Measurements from ENCODE around the gene CST9. TPM values are rescaled to one million over a fixed set of nuclear protein-coding genes. Genes with fewer than 3 reads are reported as not detected.

Gene CST9
- total and polyA plus RNA-seq, 5 donors = not detected

- 94% methylated on average over 1 of the region's 1 CpG for WGBS
- DNase-seq (no peak), ATAC-seq (no peak)
- Histone ChIP-seq H3K27ac (ENCODE audit: low read length) (no peak overlapping the region), H3K9me3 (ENCODE audit: control insufficient read depth, low read length) (no peaks in the 10 kb centered on the region), H3K4me1 (ENCODE audit: control insufficient read depth, insufficient read depth, low read length) (no peaks in the 10 kb centered on the region), H3K4me3 (ENCODE audit: low read length) (no peak overlapping the region), H3K27me3 (ENCODE audit: control insufficient read depth, insufficient read depth) (no peaks in the 10 kb centered on the region)
- intact Hi-C loops (cut with DNase I) = no loop called here
Measured at GRCh38 chr20:23645575-23645974, 39.9 kb upstream of the CST9 start.

GRCh38 chr20:23644164-23644563 lies 38.4 kb upstream of the CST9 start:
- Histone ChIP-seq H3K4me3 (ENCODE audit: low read length) (no peak overlapping the region), H3K4me1 (ENCODE audit: control insufficient read depth, insufficient read depth, low read length) (no peaks in the 10 kb centered on the region), H3K27ac (ENCODE audit: low read length) (no peak overlapping the region), H3K27me3 (ENCODE audit: control insufficient read depth, insufficient read depth) (no peaks in the 10 kb centered on the region), H3K9me3 (ENCODE audit: control insufficient read depth, low read length) (no peaks in the 10 kb centered on the region)
- intact Hi-C loops (cut with DNase I) = no loop called here
- DNase-seq = no peak
- 94% methylated on average over 7 of the region's 7 CpGs for WGBS
- no peak for ATAC-seq

GRCh38 chr20:23643659-23644058 lies 37.9 kb upstream of the CST9 start:
- Histone ChIP-seq H3K9me3 (ENCODE audit: control insufficient read depth, low read length) (no peaks in the 10 kb centered on the region), H3K27ac (ENCODE audit: low read length) (no peak overlapping the region), H3K27me3 (ENCODE audit: control insufficient read depth, insufficient read depth) (no peaks in the 10 kb centered on the region), H3K4me3 (ENCODE audit: low read length) (no peak overlapping the region), H3K4me1 (ENCODE audit: control insufficient read depth, insufficient read depth, low read length) (no peaks in the 10 kb centered on the region)
- 77% methylated on average over 6 of the region's 6 CpGs for whole genome bisulfite sequencing
- intact Hi-C loops (cut with DNase I) = no loop called here
- ATAC-seq (no peak), DNase-seq (peak in 1 of 3 donors; percentile 43)

GRCh38 chr20:23641936-23642751 lies 36.4 kb upstream of the CST9 start:
- no peaks in the 10 kb centered on the region for H3K4me1 ChIP-seq (ENCODE audit: control insufficient read depth, insufficient read depth, low read length)
- WGBS = 59% methylated on average over 12 of the region's 12 CpGs
- ATAC-seq = no peak
- intact Hi-C loops (cut with DNase I) = no loop called here
- DNase-seq = peak in 1 of 3 donors; percentile 65
- no peak overlapping the region for H3K4me3 ChIP-seq (ENCODE audit: low read length)
- no peaks in the 10 kb centered on the region for H3K27me3 ChIP-seq (ENCODE audit: control insufficient read depth, insufficient read depth)
- no peak overlapping the region for H3K27ac ChIP-seq (ENCODE audit: low read length)
- H3K9me3 ChIP-seq (ENCODE audit: control insufficient read depth, low read length) = no peaks in the 10 kb centered on the region

GRCh38 chr20:23640671-23641667 lies 35.3 kb upstream of the CST9 start:
- Histone ChIP-seq H3K4me3 (ENCODE audit: low read length) (no peak overlapping the region), H3K9me3 (ENCODE audit: control insufficient read depth, low read length) (no peaks in the 10 kb centered on the region), H3K4me1 (ENCODE audit: control insufficient read depth, insufficient read depth, low read length) (peaks cover 3% of the 10 kb centered on the region), H3K27ac (ENCODE audit: low read length) (no peak overlapping the region), H3K27me3 (ENCODE audit: control insufficient read depth, insufficient read depth) (no peaks in the 10 kb centered on the region)
- DNase-seq = no peak
- 75% methylated on average over 11 of the region's 11 CpGs for WGBS
- ATAC-seq = no peak
- intact Hi-C loops (cut with DNase I) = no loop called here

- Histone ChIP-seq H3K9me3 (ENCODE audit: control insufficient read depth, low read length) (no peaks in the 10 kb centered on the region), H3K27ac (ENCODE audit: low read length) (no peak overlapping the region), H3K27me3 (ENCODE audit: control insufficient read depth, insufficient read depth) (no peaks in the 10 kb centered on the region), H3K4me3 (ENCODE audit: low read length) (no peak overlapping the region), H3K4me1 (ENCODE audit: control insufficient read depth, insufficient read depth, low read length) (peaks cover 3% of the 10 kb centered on the region)
- intact Hi-C loops (cut with DNase I) = no loop called here
- WGBS = 84% methylated on average over 8 of the region's 8 CpGs
- DNase-seq (peak in 1 of 3 donors; percentile 25), ATAC-seq (no peak)
Measured at GRCh38 chr20:23640018-23640601, 34.4 kb upstream of the CST9 start.

- no peak overlapping the region for H3K27ac ChIP-seq (ENCODE audit: low read length)
- no peaks in the 10 kb centered on the region for H3K9me3 ChIP-seq (ENCODE audit: control insufficient read depth, low read length)
- ATAC-seq (no peak), DNase-seq (peak in 1 of 3 donors; percentile 50)
- intact Hi-C loops (cut with DNase I) = no loop called here
- no peaks in the 10 kb centered on the region for H3K27me3 ChIP-seq (ENCODE audit: control insufficient read depth, insufficient read depth)
- H3K4me3 ChIP-seq (ENCODE audit: low read length) = no peak overlapping the region
- WGBS = 80% methylated on average over 8 of the region's 8 CpGs
- peaks cover 6% of the 10 kb centered on the region for H3K4me1 ChIP-seq (ENCODE audit: control insufficient read depth, insufficient read depth, low read length)
Measured at GRCh38 chr20:23639490-23639958, 33.8 kb upstream of the CST9 start.

GRCh38 chr20:23638309-23638708 lies 32.6 kb upstream of the CST9 start:
- no peaks in the 10 kb centered on the region for H3K9me3 ChIP-seq (ENCODE audit: control insufficient read depth, low read length)
- WGBS = 67% methylated on average over 9 of the region's 9 CpGs
- no peak overlapping the region for H3K4me3 ChIP-seq (ENCODE audit: low read length)
- peak in 1 of 3 donors; percentile 47 for DNase-seq
- H3K27me3 ChIP-seq (ENCODE audit: control insufficient read depth, insufficient read depth) = no peaks in the 10 kb centered on the region
- H3K27ac ChIP-seq (ENCODE audit: low read length) = no peak overlapping the region
- no peak for ATAC-seq
- intact Hi-C loops (cut with DNase I) = no loop called here
- H3K4me1 ChIP-seq (ENCODE audit: control insufficient read depth, insufficient read depth, low read length) = peaks cover 6% of the 10 kb centered on the region

GRCh38 chr20:23637282-23638221 lies 31.8 kb upstream of the CST9 start, which contains the start of gene CST3:
Gene CST3 (minus strand): TSS chr20:23637955. CDS start chr20:23637862, 93 bp downstream.
- H3K4me3 ChIP-seq (ENCODE audit: low read length) = peak within 1 kb of the TSS; percentile 76
- ATAC-seq (peak; percentile 91 to 92), DNase-seq (peak; percentile 93 to 97 (median 97))
- H3K9me3 ChIP-seq (ENCODE audit: control insufficient read depth, low read length) = no peaks in the 10 kb centered on the region
- intact Hi-C loops (cut with DNase I) = no loop called here
- peak within 1 kb of the TSS; percentile 98 for H3K27ac ChIP-seq (ENCODE audit: low read length)
- under 1% methylated on average over 90 of the region's 92 CpGs for WGBS
- H3K27me3 ChIP-seq (ENCODE audit: control insufficient read depth, insufficient read depth) = no peaks in the 10 kb centered on the region
- peaks cover 6% of the 10 kb centered on the region for H3K4me1 ChIP-seq (ENCODE audit: control insufficient read depth, insufficient read depth, low read length)

GRCh38 chr20:23636908-23637281 lies 31.2 kb upstream of the CST9 start:
- 32% methylated on average over 4 of the region's 4 CpGs for WGBS
- Histone ChIP-seq H3K27ac (ENCODE audit: low read length) (peak overlapping the region; percentile 98), H3K9me3 (ENCODE audit: control insufficient read depth, low read length) (no peaks in the 10 kb centered on the region), H3K4me3 (ENCODE audit: low read length) (peak overlapping the region; percentile 76), H3K4me1 (ENCODE audit: control insufficient read depth, insufficient read depth, low read length) (peaks cover 6% of the 10 kb centered on the region), H3K27me3 (ENCODE audit: control insufficient read depth, insufficient read depth) (no peaks in the 10 kb centered on the region)
- DNase-seq = no peak
- intact Hi-C loops (cut with DNase I) = no loop called here
- no peak for ATAC-seq
